HepG2 (cell line): ENCODE results near the gene TBC1D2B. TPM values are rescaled to one million over a fixed set of nuclear protein-coding genes. Genes with fewer than 3 reads are reported as not detected.

Experiments used
- ATAC-seq: fragments of 200-7000 bp; cut with Tn5 transposase; 3 replicates; pipeline ENCODE4 v1.9.1; 2020; ENCODE audit warnings: mild to moderate bottlenecking, moderate library complexity
- BruUV-seq: library from RNA; stranded (reverse); fragments of 400-500 nt; replicated peaks from 2 replicates; lab custom pipeline; 2021; lab: Mats Ljungman, UMichigan
- CTCF ChIA-PET: fragments of 300-600 bp; formaldehyde crosslinking; extraction: SDS; loops from one replicate; lab custom pipeline; 2021; ENCODE audit warnings: low total read pairs, inconsistent platforms, low intra/inter-chr PET ratio; lab: Yijun Ruan, JAX
- POLR2A ChIA-PET: fragments of 350-600 bp; sonication (Branson Sonifier 250); formaldehyde crosslinking; loops from one replicate; lab custom pipeline; 2020; ENCODE audit warnings: antibody characterized with exemption, inconsistent platforms; lab: Yijun Ruan, JAX
- DNase-seq: peaks from one replicate; pipeline ENCODE4 v3.0.0-alpha.2; 2015; ENCODE audit warnings: low spot score
- FAIRE-seq: peaks from 3 replicates; lab custom pipeline; 2011; peaks lifted over from hg19 to GRCh38; lab: Jason Lieb, UNC
- H2AFZ ChIP-seq: one replicate; pipeline ENCODE4 v1.6.1; 2011; ENCODE audit warnings: low read length, inconsistent platforms
- H3K27ac ChIP-seq: fragments of 300-600 bp; 3 replicates; pipeline ENCODE4 v1.8.0; 2011; ENCODE audit warnings: mixed run types, mild to moderate bottlenecking, mixed read lengths, low read length, inconsistent platforms; ENCODE audit not compliant: insufficient read depth; ENCODE audit errors: extremely low read length
- H3K27me3 ChIP-seq, 2 experiments: fragments of 200-600 bp in 1 of 2; 2 replicates in 1 of 2; 3 replicates in 1 of 2; pipeline versions ENCODE4 v1.6.0 to v1.8.0; 2011; ENCODE audit warnings: low read length in 2 of 2, mild to moderate bottlenecking in 2 of 2, moderate library complexity in 2 of 2, inconsistent platforms in 1 of 2; ENCODE audit not compliant: insufficient read depth in 2 of 2, control insufficient read depth in 1 of 2
- H3K36me3 ChIP-seq, 2 experiments: fragments of 200-600 bp in 1 of 2; replicated peaks in 1 of 2; 2 replicates in 1 of 2; 3 replicates in 1 of 2; pipeline versions ENCODE4 v1.5.1 to v1.8.0; 2011; ENCODE audit warnings: low read length in 2 of 2, inconsistent platforms in 1 of 2; ENCODE audit not compliant: insufficient read depth in 2 of 2, control insufficient read depth in 1 of 2
- H3K4me1 ChIP-seq: 2 replicates; pipeline ENCODE4 v1.5.1; 2012; ENCODE audit warnings: low read length, inconsistent platforms; ENCODE audit not compliant: insufficient read depth
- H3K4me2 ChIP-seq: 2 replicates; pipeline ENCODE4 v1.6.0; 2011; ENCODE audit warnings: low read depth, low read length, inconsistent platforms
- H3K4me3 ChIP-seq, 3 experiments: fragments of 200-600 bp in 1 of 3; sonication (generic), shearing (Covaris generic) in 1 of 3; replicated peaks in 1 of 3; 2 replicates each; pipeline ENCODE4 v1.5.1; 2011 to 2016; ENCODE audit warnings: low read length in 3 of 3, inconsistent platforms in 2 of 3, low read depth in 2 of 3, mild to moderate bottlenecking in 2 of 3, control low read depth in 1 of 3, mixed read lengths in 1 of 3; ENCODE audit not compliant: insufficient read depth in 1 of 3
- H3K79me2 ChIP-seq: one replicate; pipeline ENCODE4 v1.6.1; 2011; ENCODE audit warnings: low read length, inconsistent platforms; ENCODE audit not compliant: insufficient read depth
- H3K9ac ChIP-seq: 2 replicates; pipeline ENCODE4 v1.6.0; 2011; ENCODE audit warnings: mild to moderate bottlenecking, low read depth, low read length, inconsistent platforms; ENCODE audit not compliant: insufficient read depth
- H3K9me3 ChIP-seq: 2 replicates; pipeline ENCODE4 v1.5.1; 2012; ENCODE audit warnings: mild to moderate bottlenecking, low read length
- H4K20me1 ChIP-seq: 2 replicates; pipeline ENCODE4 v1.6.0; 2011; ENCODE audit warnings: inconsistent platforms, mild to moderate bottlenecking, low read length, moderate library complexity; ENCODE audit not compliant: insufficient read depth
- CREB3 ChIP-seq: sonication (generic); formaldehyde crosslinking; IDR thresholded peaks from 2 replicates; pipeline ENCODE4 v1.5.0; 2020; ENCODE audit warnings: missing genetic modification reagents
- CREBL2 ChIP-seq: sonication (generic); formaldehyde crosslinking; IDR thresholded peaks from 2 replicates; pipeline ENCODE4 v1.8.1; 2023; ENCODE audit warnings: missing genetic modification reagents, mild to moderate bottlenecking, borderline replicate concordance
- HNF1A ChIP-seq, 2 experiments: sonication (generic) in 1 of 2; formaldehyde crosslinking in 1 of 2; IDR thresholded peaks; 2 replicates each; pipeline versions ENCODE4 v1.4.0 to v1.6.1; 2016 to 2020; ENCODE audit warnings: borderline replicate concordance in 1 of 2, low read depth in 1 of 2, mild to moderate bottlenecking in 1 of 2, missing genetic modification reagents in 1 of 2
- MAFF ChIP-seq: IDR thresholded peaks from 2 replicates; pipeline ENCODE4 v1.6.1; 2011; ENCODE audit warnings: low read depth, low read length, improper control_type of control experiment
- NFIB ChIP-seq: sonication (generic); formaldehyde crosslinking; IDR thresholded peaks from 2 replicates; pipeline ENCODE4 v1.9.0; 2021; ENCODE audit warnings: missing genetic modification reagents, mild to moderate bottlenecking, borderline replicate concordance
- PATZ1 ChIP-seq: sonication (generic); formaldehyde crosslinking; IDR thresholded peaks from 2 replicates; pipeline ENCODE4 v1.4.0; 2020; ENCODE audit warnings: missing genetic modification reagents
- RBM39 ChIP-seq: fragments of 200-400 bp; formaldehyde crosslinking; IDR thresholded peaks from one replicate; pipeline ENCODE4 v1.6.1; 2018; ENCODE audit warnings: antibody characterized with exemption, mild to moderate bottlenecking, low read depth, low read length; ENCODE audit not compliant: poor library complexity, severe bottlenecking
- TBX2 ChIP-seq: sonication (generic); formaldehyde crosslinking; IDR thresholded peaks from 2 replicates; pipeline ENCODE4 v1.5.0; 2020; ENCODE audit warnings: missing genetic modification reagents, mild to moderate bottlenecking, borderline replicate concordance
- ZNF101 ChIP-seq: sonication (generic); formaldehyde crosslinking; IDR thresholded peaks from 2 replicates; pipeline ENCODE4 v1.4.0; 2020; ENCODE audit warnings: mild to moderate bottlenecking, low read depth, missing genetic modification reagents, borderline replicate concordance
- ZNF282 ChIP-seq: fragments of 450-650 bp; IDR thresholded peaks from 2 replicates; pipeline ENCODE4 v1.6.1; 2018; ENCODE audit not compliant: partially characterized antibody
- ZNF564 ChIP-seq: sonication (generic); formaldehyde crosslinking; IDR thresholded peaks from 2 replicates; pipeline ENCODE4 v1.8.1; 2023; ENCODE audit warnings: mild to moderate bottlenecking, missing genetic modification reagents
- ZNF784 ChIP-seq: sonication (generic); formaldehyde crosslinking; IDR thresholded peaks from 2 replicates; pipeline ENCODE4 v1.5.1; 2020; ENCODE audit warnings: missing genetic modification reagents, mild to moderate bottlenecking, borderline replicate concordance
- ZNF790 ChIP-seq: sonication (generic); formaldehyde crosslinking; IDR thresholded peaks from 2 replicates; pipeline ENCODE4 v1.8.0; 2022; ENCODE audit warnings: missing genetic modification reagents, mild to moderate bottlenecking, borderline replicate concordance
- WGBS: methylation state at CpG from one replicate; pipeline ENCODE4 v1.1.6; 2017; ENCODE audit warnings: low lambda C conversion rate; 5-methylcytosine and 5-hydroxymethylcytosine counted together
- in situ Hi-C: cut with HindIII; loops from 2 replicates; pipeline ENCODE4 v1.10.0; 2017; ENCODE audit warnings: low pct_unique_long_range_greater_than_20kb; ENCODE audit not compliant: extremely low pct_ligation_motif_present
- intact Hi-C: fragments of 100-400 bp; cut with micrococcal nuclease; formaldehyde crosslinking; loops from one replicate; pipeline ENCODE4 v1.10.0; 2022; ENCODE audit not compliant: unreplicated experiment
- polyA plus RNA-seq, 8 experiments: library from polyadenylated mRNA; depleted of rRNA in 3 of 8; stranded (reverse) in 7 of 8; unstranded in 1 of 8; fragments of >200 nt; fragmentation: Illumina TruSeq in 4 of 8; extraction: Trizol in 4 of 8; gene quantifications; 2 replicates each; pipeline versions ENCODE4 v1.2.1 to v1.2.3, GENCODE V29; 2011 to 2016; ENCODE audit warnings: low read depth in 4 of 8, missing spikeins in 1 of 8, mixed read lengths in 1 of 8; ENCODE audit not compliant: insufficient read depth in 1 of 8
- total RNA-seq, 5 experiments: library from RNA; depleted of rRNA; stranded (reverse); fragments of >200 nt; fragmentation: Illumina TruSeq; extraction: Trizol; gene quantifications; 2 replicates each; pipeline ENCODE4 v1.2.3, GENCODE V29; 2016; ENCODE audit warnings: low read depth in 1 of 5

TBC1D2B gene
- total and polyA plus RNA-seq, 2 of the 13 experiments (the other 11 are each of a cell fraction or from before 2014, with no cell fraction given) = 10.1 to 14.4 TPM

GRCh38 chr15:78111788-78112187 lies 34.3 kb upstream of the TBC1D2B start (continued):
- TF ChIP-seq HNF1A (IDR thresholded peaks at IDR 0.05; ENCODE audit: low read depth) (no peak), HNF1A (CRISPR knock-in tag; IDR thresholded peaks at IDR 0.05; ENCODE audit: borderline replicate concordance) (no peak), TBX2 (CRISPR knock-in tag) (no peak), ZNF101 (CRISPR knock-in tag) (no peak), RBM39 (no peak), ZNF784 (no peak)

- POLR2A ChIA-PET = no interaction called here
- H3K79me2 ChIP-seq = no peaks in the 10 kb centered on the region
- FAIRE-seq (no peak), ATAC-seq (no peak), DNase-seq (no peak)
- H4K20me1 ChIP-seq = no peaks in the 10 kb centered on the region
- H3K9ac ChIP-seq = no peak overlapping the region
- peaks cover 6% of the 10 kb centered on the region for H3K4me1 ChIP-seq
- H3K4me2 ChIP-seq = no peak overlapping the region
- no peak overlapping the region for H2AFZ ChIP-seq
- CTCF ChIA-PET = interaction anchor here (3.7 kb wide), 1 partner anchor 85 kb away, joined by 43 read pairs; no protein-coding TSS in a partner anchor
- H3K4me3 ChIP-seq = no peak overlapping the region
- in situ Hi-C loops = loop anchor here (5.0 kb wide), 2 partner anchors 86 to 131 kb away; no protein-coding TSS in a partner anchor
- no peaks in the 10 kb centered on the region for H3K27me3 ChIP-seq
- 11% methylated on average over 7 of the region's 10 CpGs for WGBS
- H3K36me3 ChIP-seq = no peaks in the 10 kb centered on the region
- no TSS peak for BruUV-seq
- no peak overlapping the region for H3K27ac ChIP-seq
- H3K9me3 ChIP-seq = no peaks in the 10 kb centered on the region
- intact Hi-C loops = no loop called here
- TF ChIP-seq NFIB (CRISPR knock-in tag) = no peak
- no peak for TF ChIP-seq CREB3 (CRISPR knock-in tag)
- TF ChIP-seq MAFF = no peak
- no peak for TF ChIP-seq CREBL2 (CRISPR knock-in tag)
- TF ChIP-seq PATZ1 = no peak
- TF ChIP-seq ZNF790 (CRISPR knock-in tag) = no peak
- TF ChIP-seq ZNF564 (CRISPR knock-in tag) = no peak
- TF ChIP-seq ZNF282 = no peak
These were observed 33.5 kb upstream of the TBC1D2B start for GRCh38 chr15:78110916-78111475.
